ENCODE data around the gene FLNB. TPM values are rescaled to one million over a fixed set of nuclear protein-coding genes. Genes with fewer than 3 reads are reported as not detected.

The FLNB gene, protein sequence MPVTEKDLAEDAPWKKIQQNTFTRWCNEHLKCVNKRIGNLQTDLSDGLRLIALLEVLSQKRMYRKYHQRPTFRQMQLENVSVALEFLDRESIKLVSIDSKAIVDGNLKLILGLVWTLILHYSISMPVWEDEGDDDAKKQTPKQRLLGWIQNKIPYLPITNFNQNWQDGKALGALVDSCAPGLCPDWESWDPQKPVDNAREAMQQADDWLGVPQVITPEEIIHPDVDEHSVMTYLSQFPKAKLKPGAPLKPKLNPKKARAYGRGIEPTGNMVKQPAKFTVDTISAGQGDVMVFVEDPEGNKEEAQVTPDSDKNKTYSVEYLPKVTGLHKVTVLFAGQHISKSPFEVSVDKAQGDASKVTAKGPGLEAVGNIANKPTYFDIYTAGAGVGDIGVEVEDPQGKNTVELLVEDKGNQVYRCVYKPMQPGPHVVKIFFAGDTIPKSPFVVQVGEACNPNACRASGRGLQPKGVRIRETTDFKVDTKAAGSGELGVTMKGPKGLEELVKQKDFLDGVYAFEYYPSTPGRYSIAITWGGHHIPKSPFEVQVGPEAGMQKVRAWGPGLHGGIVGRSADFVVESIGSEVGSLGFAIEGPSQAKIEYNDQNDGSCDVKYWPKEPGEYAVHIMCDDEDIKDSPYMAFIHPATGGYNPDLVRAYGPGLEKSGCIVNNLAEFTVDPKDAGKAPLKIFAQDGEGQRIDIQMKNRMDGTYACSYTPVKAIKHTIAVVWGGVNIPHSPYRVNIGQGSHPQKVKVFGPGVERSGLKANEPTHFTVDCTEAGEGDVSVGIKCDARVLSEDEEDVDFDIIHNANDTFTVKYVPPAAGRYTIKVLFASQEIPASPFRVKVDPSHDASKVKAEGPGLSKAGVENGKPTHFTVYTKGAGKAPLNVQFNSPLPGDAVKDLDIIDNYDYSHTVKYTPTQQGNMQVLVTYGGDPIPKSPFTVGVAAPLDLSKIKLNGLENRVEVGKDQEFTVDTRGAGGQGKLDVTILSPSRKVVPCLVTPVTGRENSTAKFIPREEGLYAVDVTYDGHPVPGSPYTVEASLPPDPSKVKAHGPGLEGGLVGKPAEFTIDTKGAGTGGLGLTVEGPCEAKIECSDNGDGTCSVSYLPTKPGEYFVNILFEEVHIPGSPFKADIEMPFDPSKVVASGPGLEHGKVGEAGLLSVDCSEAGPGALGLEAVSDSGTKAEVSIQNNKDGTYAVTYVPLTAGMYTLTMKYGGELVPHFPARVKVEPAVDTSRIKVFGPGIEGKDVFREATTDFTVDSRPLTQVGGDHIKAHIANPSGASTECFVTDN (N-terminal part only)
- total RNA-seq (2012; rRNA removed) (124 and 136 TPM in 2 replicates), polyA plus RNA-seq (2012; rRNA removed) (78.0 and 81.4 TPM in 2 replicates), Bru-seq, nascent RNA (percentile 95 among the genes with signal in this experiment), BruChase-seq, experiment 1, labeled RNA remaining after a 6-hour chase (percentile 90 among the genes with signal in this experiment), BruChase-seq, experiment 2, labeled RNA remaining after a 2-hour chase (percentile 86 among the genes with signal in this experiment)
- 22.2 and 37.9 TPM in 2 replicates for polyA plus RNA-seq (2012; cell fraction: cytosol; rRNA removed)
- polyA plus RNA-seq (2012; cell fraction: nucleus; rRNA removed; ENCODE audit: low replicate concordance), result 338 and 411 TPM in 2 replicates
- long read RNA-seq, partial matches to known transcripts, result 23 of 45 reads
- long read RNA-seq, other reads (novel, unspliced or antisense), result 22 of 45 reads

DNA sequence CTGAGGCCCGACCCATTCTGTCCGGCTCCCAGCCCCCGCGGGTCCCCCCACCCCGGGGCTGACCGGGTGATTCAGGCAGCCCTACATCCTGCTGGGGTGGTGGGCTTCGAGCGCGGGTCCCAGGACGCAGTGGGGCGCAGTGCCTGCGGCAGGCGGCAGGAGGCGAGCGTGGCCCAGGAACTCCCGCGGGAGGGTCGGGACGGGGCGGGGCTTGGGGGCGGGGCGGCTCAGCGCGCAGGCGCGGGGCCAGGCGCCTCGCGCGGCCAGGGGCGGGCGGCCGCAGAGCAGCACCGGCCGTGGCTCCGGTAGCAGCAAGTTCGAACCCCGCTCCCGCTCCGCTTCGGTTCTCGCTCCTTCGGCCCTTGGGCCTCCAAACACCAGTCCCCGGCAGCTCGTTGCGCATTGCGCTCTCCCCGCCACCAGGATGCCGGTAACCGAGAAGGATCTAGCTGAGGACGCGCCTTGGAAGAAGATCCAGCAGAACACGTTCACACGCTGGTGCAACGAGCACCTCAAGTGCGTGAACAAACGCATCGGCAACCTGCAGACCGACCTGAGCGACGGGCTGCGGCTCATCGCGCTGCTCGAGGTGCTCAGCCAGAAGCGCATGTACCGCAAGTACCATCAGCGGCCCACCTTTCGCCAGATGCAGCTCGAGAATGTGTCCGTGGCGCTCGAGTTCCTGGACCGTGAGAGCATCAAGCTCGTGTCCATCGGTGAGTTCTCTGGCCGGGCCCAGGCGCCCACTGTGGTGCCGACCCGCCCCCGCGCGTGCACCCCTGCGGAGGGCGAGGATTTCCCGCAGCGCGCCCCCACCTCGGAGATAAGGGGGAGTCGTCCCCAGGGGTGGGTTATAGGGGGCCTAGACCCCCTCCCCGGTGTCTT is at the start of gene FLNB:
Gene FLNB (plus strand): TSS at position 282 of the 885 bp plus-strand sequence. CDS start 143 bp downstream, at position 425.
- no peaks in the 10 kb centered on the region for H3K36me3 ChIP-seq (ENCODE audit: control insufficient read depth, insufficient read depth, low read length)
- H3K9ac ChIP-seq (ENCODE audit: low read depth, low read length), result peak within 1 kb of the TSS; percentile 91
- H2BK120ac ChIP-seq (ENCODE audit: low read depth, low read length), result peak within 1 kb of the TSS; percentile 86
- H2AFZ ChIP-seq (replicated peaks; ENCODE audit: low read length, poor library complexity), result peak within 1 kb of the TSS; percentile 92
- peaks cover 20% of the 10 kb centered on the region for H3K4me1 ChIP-seq (ENCODE audit: control insufficient read depth, insufficient read depth, low read length)
- peak within 1 kb of the TSS; percentile 89 for H2BK5ac ChIP-seq (ENCODE audit: low read depth, low read length, poor library complexity, severe bottlenecking)
- peak within 1 kb of the TSS; percentile 97 for H2AK5ac ChIP-seq (ENCODE audit: low read depth, low read length)
- H2AK9ac ChIP-seq (replicated peaks; ENCODE audit: low read depth, low read length, poor library complexity), result peak within 1 kb of the TSS; percentile 94
- peak within 1 kb of the TSS; percentile 99 for H3K4ac ChIP-seq (ENCODE audit: low read depth, low read length)
- CTCF ChIA-PET, result interaction anchor here (0.5 to 2.7 kb wide), 8 partner anchors 45 to 164 kb away, joined by 3 to 13 read pairs (median 4); no protein-coding TSS in a partner anchor
- peaks cover 31% of the 10 kb centered on the region for H3K9me1 ChIP-seq (ENCODE audit: insufficient read depth, low read length)
- TF ChIP-seq CEBPB (IDR thresholded peaks at IDR 0.05; ENCODE audit: low read depth, low read length), result no peak
- TF ChIP-seq, protein P1, sequence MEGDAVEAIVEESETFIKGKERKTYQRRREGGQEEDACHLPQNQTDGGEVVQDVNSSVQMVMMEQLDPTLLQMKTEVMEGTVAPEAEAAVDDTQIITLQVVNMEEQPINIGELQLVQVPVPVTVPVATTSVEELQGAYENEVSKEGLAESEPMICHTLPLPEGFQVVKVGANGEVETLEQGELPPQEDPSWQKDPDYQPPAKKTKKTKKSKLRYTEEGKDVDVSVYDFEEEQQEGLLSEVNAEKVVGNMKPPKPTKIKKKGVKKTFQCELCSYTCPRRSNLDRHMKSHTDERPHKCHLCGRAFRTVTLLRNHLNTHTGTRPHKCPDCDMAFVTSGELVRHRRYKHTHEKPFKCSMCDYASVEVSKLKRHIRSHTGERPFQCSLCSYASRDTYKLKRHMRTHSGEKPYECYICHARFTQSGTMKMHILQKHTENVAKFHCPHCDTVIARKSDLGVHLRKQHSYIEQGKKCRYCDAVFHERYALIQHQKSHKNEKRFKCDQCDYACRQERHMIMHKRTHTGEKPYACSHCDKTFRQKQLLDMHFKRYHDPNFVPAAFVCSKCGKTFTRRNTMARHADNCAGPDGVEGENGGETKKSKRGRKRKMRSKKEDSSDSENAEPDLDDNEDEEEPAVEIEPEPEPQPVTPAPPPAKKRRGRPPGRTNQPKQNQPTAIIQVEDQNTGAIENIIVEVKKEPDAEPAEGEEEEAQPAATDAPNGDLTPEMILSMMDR (conservative IDR thresholded peaks at IDR 0.05; ENCODE audit: low read depth, low read length), result peak; percentile 76
- peak; percentile 52; the same call in 1 of the 2 replicates for TF ChIP-seq MAZ (IDR thresholded peaks at IDR 0.05; ENCODE audit: borderline replicate concordance, low read depth, low read length)
- peak; percentile 69 for TF ChIP-seq RAD21 (IDR thresholded peaks at IDR 0.05; ENCODE audit: low read length)
- peak; percentile 49 for TF ChIP-seq SMC3 (IDR thresholded peaks at IDR 0.05; ENCODE audit: low read depth, low read length)
- TF ChIP-seq NFE2L2 (IDR thresholded peaks at IDR 0.05; ENCODE audit: low read depth, low read length), result no peak
- peak; percentile 89 for TF ChIP-seq POLR2A (IDR thresholded peaks at IDR 0.05; ENCODE audit: low read depth, low read length)
- TF ChIP-seq CHD1 (IDR thresholded peaks at IDR 0.05; ENCODE audit: low read depth, low read length), result peak; percentile 85; the same call in 1 of the 2 replicates
- BruUV-seq (replicated peaks), result TSS peak; percentile 51
- intact Hi-C loops (cut with micrococcal nuclease), result loop anchor here (2.0 to 5.0 kb wide), 7 partner anchors 46 to 294 kb away; no protein-coding TSS in a partner anchor
- H4K5ac ChIP-seq (ENCODE audit: low read depth, low read length), result peak within 1 kb of the TSS; percentile 71
- ATAC-seq (ENCODE audit: low read depth) (peak; percentile 82), DNase-seq (peak; percentile 54)
- H3K27ac ChIP-seq (ENCODE audit: insufficient read depth, low read length), result peak within 1 kb of the TSS; percentile 80
- H4K20me1 ChIP-seq (ENCODE audit: insufficient read depth, low read length), result peaks cover 50% of the 10 kb centered on the region
- peak within 1 kb of the TSS; percentile 85 for H3K18ac ChIP-seq (ENCODE audit: low read depth, low read length)
- peak within 1 kb of the TSS; percentile 98 for H3K4me2 ChIP-seq (ENCODE audit: low read depth, low read length)
- peak within 1 kb of the TSS; percentile 80 for H3K56ac ChIP-seq (ENCODE audit: extremely low read depth, insufficient read depth, low read length)
- no peaks in the 10 kb centered on the region for H3K9me3 ChIP-seq (ENCODE audit: control insufficient read depth, insufficient read depth, low read length)
- no peaks in the 10 kb centered on the region for H3K27me3 ChIP-seq (ENCODE audit: control insufficient read depth, insufficient read depth, low read length)
- in situ Hi-C loops (cut with MboI; ENCODE audit: low sequenced_read_pairs), result loop anchor here (10.0 kb wide), 1 partner anchor 296 kb away; the partner anchor contains the start of genes HTD2 and RPP14
- H3K79me1 ChIP-seq (ENCODE audit: low read depth in 1 of 2, low read length in 2 of 2), result peaks cover 0 to 55% of the 10 kb centered on the region in 2 experiments; a peak in 2 of 4 replicates
- peak within 1 kb of the TSS; percentile 78 for H4K91ac ChIP-seq (ENCODE audit: insufficient read depth, low read depth, low read length)
- H3K14ac ChIP-seq (replicated peaks; ENCODE audit: low read depth, low read length), result peak within 1 kb of the TSS; percentile 99
- dilution Hi-C loops (cut with HindIII; ENCODE audit: low sequenced_read_pairs, unreplicated experiment), result no loop called here
- H3K23ac ChIP-seq (ENCODE audit: low read depth, low read length), result peak within 1 kb of the TSS; percentile 100
- peak within 1 kb of the TSS; percentile 95 for H3K4me3 ChIP-seq (ENCODE audit: insufficient read depth, low read depth, low read length)
- H2BK15ac ChIP-seq (ENCODE audit: low read depth, low read length), result peak within 1 kb of the TSS; percentile 92
- peak within 1 kb of the TSS; percentile 46 to 80 for H4K8ac ChIP-seq (ENCODE audit: low read depth in 2 of 2, low read length in 2 of 2)
- POLR2A ChIA-PET (ENCODE audit: unreplicated experiment), result no interaction called here
- WGBS, 2 experiments (ENCODE audit: extremely low coverage in 2 of 2, insufficient read length in 1 of 2), result 0% methylated on average over 50 of the region's 91 CpGs; no CpG with 5 or more reads in 1 of the 2 experiments
- peak within 1 kb of the TSS; percentile 84 for H2BK20ac ChIP-seq (ENCODE audit: low read depth, low read length)
